H9 (cell line): Measurements from ENCODE around the gene DNMBP. TPM values are rescaled to one million over a fixed set of nuclear protein-coding genes. Genes with fewer than 3 reads are reported as not detected.
"Not testable (repeated sequence)": the region's sequence is repeated elsewhere in the genome, so short reads cannot be mapped to it uniquely, and the experiment has no call there.

Source experiments
- DNase-seq: peaks from one replicate; pipeline ENCODE4 v3.0.0-alpha.2; 2017
- H2AFZ ChIP-seq: one replicate; pipeline ENCODE4 v1.6.1; 2013; ENCODE audit warnings: mild to moderate bottlenecking, low read length, control low read depth, moderate library complexity
- H2AK5ac ChIP-seq: 2 replicates; pipeline ENCODE4 v1.6.1; 2013; ENCODE audit warnings: low read length, control low read depth, mixed read lengths; ENCODE audit not compliant: insufficient read length
- H2BK120ac ChIP-seq: one replicate; pipeline ENCODE4 v1.6.1; 2013; ENCODE audit warnings: low read depth, mild to moderate bottlenecking, low read length, control low read depth, inconsistent platforms; ENCODE audit not compliant: poor library complexity, severe bottlenecking
- H2BK12ac ChIP-seq: 2 replicates; pipeline ENCODE4 v1.6.1; 2013; ENCODE audit warnings: low read length, control low read depth, mixed read lengths, low read depth; ENCODE audit not compliant: insufficient read length
- H2BK15ac ChIP-seq: 2 replicates; pipeline ENCODE4 v1.6.1; 2013; ENCODE audit warnings: low read depth, low read length, control low read depth
- H2BK20ac ChIP-seq: one replicate; pipeline ENCODE4 v1.6.1; 2013; ENCODE audit warnings: low read depth, mild to moderate bottlenecking, low read length, control low read depth, inconsistent platforms; ENCODE audit not compliant: poor library complexity, severe bottlenecking
- H2BK5ac ChIP-seq: 2 replicates; pipeline ENCODE4 v1.6.1; 2013; ENCODE audit warnings: low read length, control low read depth, mixed read lengths; ENCODE audit not compliant: insufficient read length
- H3K14ac ChIP-seq: 2 replicates; pipeline ENCODE4 v1.6.1; 2013; ENCODE audit warnings: low read length, control low read depth; ENCODE audit not compliant: insufficient read depth
- H3K18ac ChIP-seq: 2 replicates; pipeline ENCODE4 v1.6.1; 2013; ENCODE audit warnings: low read depth, mild to moderate bottlenecking, mixed read lengths, low read length, control low read depth; ENCODE audit not compliant: insufficient read length
- H3K23ac ChIP-seq: 2 replicates; pipeline ENCODE4 v1.6.1; 2013; ENCODE audit warnings: low read length, control low read depth, mixed read lengths, low read depth; ENCODE audit not compliant: insufficient read length
- H3K23me2 ChIP-seq: 2 replicates; pipeline ENCODE4 v1.6.1; 2013; ENCODE audit warnings: low read depth, mild to moderate bottlenecking, mixed read lengths, low read length, control low read depth; ENCODE audit not compliant: insufficient read length, poor library complexity, severe bottlenecking
- H3K27ac ChIP-seq: 2 replicates; pipeline ENCODE4 v1.5.1; 2013; ENCODE audit warnings: low read length, control low read depth, mixed read lengths, low read depth; ENCODE audit not compliant: insufficient read length
- H3K27me3 ChIP-seq: 2 replicates; pipeline ENCODE4 v1.6.1; 2013; ENCODE audit warnings: low read length, control low read depth, inconsistent platforms; ENCODE audit not compliant: insufficient read depth
- H3K4ac ChIP-seq: 2 replicates; pipeline ENCODE4 v1.6.1; 2013; ENCODE audit warnings: low read depth, mild to moderate bottlenecking, control low read depth, inconsistent platforms, low read length, moderate library complexity
- H3K4me1 ChIP-seq: 2 replicates; pipeline ENCODE4 v1.6.1; 2013; ENCODE audit warnings: low read length, control low read depth, inconsistent platforms; ENCODE audit not compliant: insufficient read depth
- H3K4me2 ChIP-seq: 2 replicates; pipeline ENCODE4 v1.6.1; 2013; ENCODE audit warnings: low read length, control low read depth, mixed read lengths; ENCODE audit not compliant: insufficient read length, insufficient read depth
- H3K56ac ChIP-seq: 2 replicates; pipeline ENCODE4 v1.6.1; 2013; ENCODE audit warnings: low read depth, mild to moderate bottlenecking, mixed read lengths, low read length, control low read depth; ENCODE audit not compliant: insufficient read length
- H3K79me1 ChIP-seq: 2 replicates; pipeline ENCODE4 v1.6.1; 2013; ENCODE audit warnings: low read depth, mild to moderate bottlenecking, moderate library complexity, low read length, control low read depth, inconsistent platforms; ENCODE audit not compliant: insufficient read depth, poor library complexity, severe bottlenecking
- H3K79me2 ChIP-seq: 2 replicates; pipeline ENCODE4 v1.6.1; 2013; ENCODE audit warnings: low read length, control low read depth, inconsistent platforms; ENCODE audit not compliant: insufficient read depth
- H3K9ac ChIP-seq: 2 replicates; pipeline ENCODE4 v1.6.1; 2013; ENCODE audit warnings: low read length, control low read depth, mixed read lengths; ENCODE audit not compliant: insufficient read length; ENCODE audit errors: extremely low read depth
- H3K9me3 ChIP-seq: one replicate; pipeline ENCODE4 v1.6.1; 2013; ENCODE audit warnings: low read depth, low read length, inconsistent platforms; ENCODE audit not compliant: control insufficient read depth
- H3T11ph ChIP-seq: one replicate; pipeline ENCODE4 v1.6.1; 2013; ENCODE audit warnings: mild to moderate bottlenecking, low read length, control low read depth, inconsistent platforms
- H4K20me1 ChIP-seq: one replicate; pipeline ENCODE4 v1.6.1; 2013; ENCODE audit not compliant: control insufficient read depth, insufficient read length, insufficient read depth
- H4K5ac ChIP-seq: 2 replicates; pipeline ENCODE4 v1.6.1; 2013; ENCODE audit warnings: low read depth, mild to moderate bottlenecking, mixed read lengths, low read length, control low read depth; ENCODE audit not compliant: insufficient read length
- H4K8ac ChIP-seq: replicated peaks from 2 replicates; pipeline ENCODE4 v1.6.1; 2013; ENCODE audit warnings: low read length, control low read depth, mixed read lengths, low read depth; ENCODE audit not compliant: insufficient read length
- H4K91ac ChIP-seq: 2 replicates; pipeline ENCODE4 v1.6.1; 2013; ENCODE audit warnings: low read depth, mild to moderate bottlenecking, moderate library complexity, mixed read lengths, low read length, control low read depth; ENCODE audit not compliant: insufficient read length
- H3K27ac Mint-ChIP-seq, 3 experiments: 2 replicates in 2 of 3; 3 replicates in 1 of 3; pipeline ENCODE4 v1.8.0; 2020 to 2021; ENCODE audit warnings: mixed read lengths in 3 of 3, mild to moderate bottlenecking in 1 of 3, moderate library complexity in 1 of 3
- H3K27me3 Mint-ChIP-seq: 2 replicates; pipeline ENCODE4 v1.8.0; 2021; ENCODE audit warnings: low read depth, mild to moderate bottlenecking, moderate library complexity, mixed read lengths
- H3K36me3 Mint-ChIP-seq, 3 experiments: 2 replicates in 2 of 3; 3 replicates in 1 of 3; pipeline ENCODE4 v1.8.0; 2020 to 2021; ENCODE audit warnings: low read depth in 3 of 3, mixed read lengths in 3 of 3; ENCODE audit not compliant: insufficient read depth in 1 of 3
- H3K4me1 Mint-ChIP-seq, 2 experiments: 2 replicates each; pipeline ENCODE4 v1.8.0; 2020; ENCODE audit warnings: mixed read lengths in 2 of 2
- H3K4me3 Mint-ChIP-seq, 2 experiments: 2 replicates in 1 of 2; 3 replicates in 1 of 2; pipeline ENCODE4 v1.8.0; 2020 to 2021; ENCODE audit warnings: mild to moderate bottlenecking in 2 of 2, mixed read lengths in 2 of 2, moderate library complexity in 1 of 2
- H3K9me3 Mint-ChIP-seq, 2 experiments: 2 replicates in 1 of 2; 3 replicates in 1 of 2; pipeline ENCODE4 v1.8.0; 2020; ENCODE audit warnings: mild to moderate bottlenecking in 2 of 2, mixed read lengths in 2 of 2, moderate library complexity in 1 of 2
- CTCF ChIP-seq: fragments of 200-600 bp; sonication (generic); conservative IDR thresholded peaks from 3 replicates; pipeline ENCODE4 v1.8.0; 2021; ENCODE audit warnings: antibody characterized with exemption, mild to moderate bottlenecking
- WGBS: extraction: QIAGEN DNeasy Blood & Tissue Kit; methylation state at CpG from one replicate; pipeline ENCODE4 v1.1.7; 2013; ENCODE audit warnings: missing lambda C conversion rate, low lambda C conversion rate, mixed read lengths; ENCODE audit not compliant: insufficient read length; ENCODE audit errors: extremely low coverage; 5-methylcytosine and 5-hydroxymethylcytosine counted together
- total RNA-seq: library from RNA; stranded (reverse); gene quantifications from 2 replicates; pipeline ENCODE4 v1.2.1, GENCODE V29; 2021

Gene DNMBP
- total RNA-seq, 1 experiment from 2014 or later = 25.6 TPM

- H3K79me2 ChIP-seq = no peaks in the 10 kb centered on the region
- H3K9me3 ChIP-seq = no peaks in the 10 kb centered on the region
- H2BK120ac ChIP-seq = no peak overlapping the region
- H3K23me2 ChIP-seq = no peaks in the 10 kb centered on the region
- H2AFZ ChIP-seq = no peak overlapping the region
- H4K20me1 ChIP-seq = no peaks in the 10 kb centered on the region
- Mint-ChIP-seq H3K4me1 (no peaks in the 10 kb centered on the region), H3K4me3 (no peak overlapping the region), H3K27me3 (peaks cover 18% of the 10 kb centered on the region), H3K36me3 (peaks cover 2 to 4% (median 4%) of the 10 kb centered on the region in 3 experiments; a peak in 4 of 7 replicates), H3K9me3 (peaks cover 13 to 19% of the 10 kb centered on the region in 2 experiments), H3K27ac (no peak overlapping the region)
- WGBS = no CpG with 5 or more reads among the region's 9 CpGs
- no peak overlapping the region for H2BK15ac ChIP-seq
- no peak overlapping the region for H3K23ac ChIP-seq
- no peak overlapping the region for H3K56ac ChIP-seq
- no peak overlapping the region for H2BK5ac ChIP-seq
- H3K18ac ChIP-seq = no peak overlapping the region
- H2AK5ac ChIP-seq = no peak overlapping the region
- no peaks in the 10 kb centered on the region for H3K4me1 ChIP-seq
- H3K14ac ChIP-seq = no peak overlapping the region; the same call in 1 of the 2 replicates
- no peaks in the 10 kb centered on the region for H3K27me3 ChIP-seq
- H3K9ac ChIP-seq = no peak overlapping the region
- H3T11ph ChIP-seq = no peak overlapping the region
- no peak overlapping the region for H3K27ac ChIP-seq
- H2BK12ac ChIP-seq = no peak overlapping the region
- H4K5ac ChIP-seq = no peak overlapping the region
- no peak overlapping the region for H2BK20ac ChIP-seq
- H3K4ac ChIP-seq = no peak overlapping the region
- TF ChIP-seq CTCF = no peak
- H4K91ac ChIP-seq = no peak overlapping the region
- H4K8ac ChIP-seq = no peak overlapping the region
- H3K79me1 ChIP-seq = no peaks in the 10 kb centered on the region
- H3K4me2 ChIP-seq = no peak overlapping the region
- no peak for DNase-seq
These were observed 140.1 kb downstream of the DNMBP start for GRCh38 chr10:99869581-99870122.

GRCh38 chr10:99867250-99867649 is 142.5 kb downstream of the DNMBP start:
- H3K27me3 ChIP-seq, DNase-seq, H3K4ac ChIP-seq, H3K79me1 ChIP-seq, H3K23ac ChIP-seq, H3K27ac ChIP-seq, H3K79me2 ChIP-seq, H3K56ac ChIP-seq, H3K18ac ChIP-seq, H3T11ph ChIP-seq, H3K4me1 Mint-ChIP-seq, H4K5ac ChIP-seq, H2AFZ ChIP-seq, H2BK12ac ChIP-seq, H3K9me3 ChIP-seq, H2BK15ac ChIP-seq, H3K14ac ChIP-seq, H2BK5ac ChIP-seq, H4K20me1 ChIP-seq, H4K8ac ChIP-seq, H3K23me2 ChIP-seq, H2BK20ac ChIP-seq, H3K4me2 ChIP-seq, H3K27ac Mint-ChIP-seq, H2BK120ac ChIP-seq, H3K36me3 Mint-ChIP-seq, H4K91ac ChIP-seq, H2AK5ac ChIP-seq, H3K9ac ChIP-seq, H3K4me1 ChIP-seq, H3K4me3 Mint-ChIP-seq: not testable (repeated sequence)
- Mint-ChIP-seq H3K9me3 (peaks cover 13 to 19% of the 10 kb centered on the region in 2 experiments), H3K27me3 (peaks cover 18% of the 10 kb centered on the region)
- WGBS = no CpG with 5 or more reads among the region's 3 CpGs
